Stimulated activated CD4-positive, alpha-beta T cell treated with anti-CD3 and anti-CD28 coated beads, Interleukin-1b, Interleukin-23, amount 100 ng/mL, for 48 hours (primary cell): ENCODE data around the gene SRPK3.

ENCODE experiments used
- DNase-seq: peaks from one replicate; pipeline ENCODE4 v3.0.0-alpha.2; 2020

SRPK3 gene

DNA sequence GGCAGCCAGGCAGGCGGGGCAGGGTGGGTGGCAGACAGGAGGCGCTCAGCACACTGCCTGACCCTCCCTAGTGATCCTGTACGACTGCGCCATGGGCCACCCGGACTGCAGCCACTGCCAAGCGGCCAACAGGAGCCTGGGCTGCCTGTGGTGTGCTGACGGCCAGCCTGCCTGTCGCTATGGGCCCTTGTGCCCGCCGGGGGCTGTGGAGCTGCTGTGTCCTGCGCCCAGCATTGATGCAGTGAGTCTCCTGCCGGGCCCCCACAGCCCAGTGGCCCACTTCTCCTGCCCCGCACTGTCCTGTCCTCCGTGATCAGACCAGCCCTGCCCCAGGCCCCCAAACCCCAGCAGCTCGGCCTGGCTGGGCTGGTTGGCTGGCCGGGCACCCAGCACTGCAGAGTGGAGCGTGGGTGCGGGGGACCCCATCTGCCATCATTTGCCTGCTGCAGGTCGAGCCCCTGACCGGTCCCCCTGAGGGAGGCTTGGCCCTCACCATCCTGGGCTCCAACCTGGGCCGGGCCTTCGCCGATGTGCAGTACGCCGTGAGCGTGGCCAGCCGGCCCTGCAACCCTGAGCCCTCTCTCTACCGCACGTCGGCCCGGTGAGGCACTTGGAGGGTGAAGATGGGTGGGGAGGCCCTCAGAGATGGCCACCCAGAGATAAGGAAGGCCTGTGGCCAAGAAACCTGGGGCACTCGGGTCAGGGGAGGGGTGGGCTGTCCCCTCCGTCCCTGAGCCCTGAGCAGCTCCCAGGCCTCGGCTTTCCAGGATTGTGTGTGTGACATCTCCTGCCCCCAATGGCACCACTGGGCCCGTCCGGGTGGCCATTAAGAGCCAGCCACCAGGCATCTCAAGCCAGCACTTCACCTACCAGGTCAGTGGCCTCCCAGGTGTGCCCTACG lies 9.2 kb upstream of the SRPK3 start:
- DNase-seq = no peak

GRCh38 chrX:153772316-153773217 lies 8.3 kb upstream of the SRPK3 start:
- no peak for DNase-seq

DNA sequence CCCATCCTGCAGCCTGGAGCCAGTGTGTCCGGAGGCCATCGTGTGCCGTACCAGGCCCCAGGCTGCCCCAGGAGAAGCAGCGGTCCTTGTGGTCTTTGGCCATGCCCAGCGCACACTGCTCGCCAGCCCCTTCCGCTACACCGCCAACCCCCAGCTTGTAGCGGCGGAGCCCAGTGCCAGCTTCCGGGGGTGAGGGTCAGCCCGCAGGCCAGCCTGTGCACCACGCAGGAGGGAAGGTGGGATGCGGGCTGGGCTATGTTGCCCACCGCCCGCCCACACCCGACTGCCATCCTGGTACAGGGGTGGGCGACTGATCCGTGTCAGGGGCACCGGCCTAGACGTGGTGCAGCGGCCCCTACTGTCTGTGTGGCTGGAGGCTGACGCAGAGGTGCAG lies 7.6 kb upstream of the SRPK3 start:
- no peak for DNase-seq

DNA sequence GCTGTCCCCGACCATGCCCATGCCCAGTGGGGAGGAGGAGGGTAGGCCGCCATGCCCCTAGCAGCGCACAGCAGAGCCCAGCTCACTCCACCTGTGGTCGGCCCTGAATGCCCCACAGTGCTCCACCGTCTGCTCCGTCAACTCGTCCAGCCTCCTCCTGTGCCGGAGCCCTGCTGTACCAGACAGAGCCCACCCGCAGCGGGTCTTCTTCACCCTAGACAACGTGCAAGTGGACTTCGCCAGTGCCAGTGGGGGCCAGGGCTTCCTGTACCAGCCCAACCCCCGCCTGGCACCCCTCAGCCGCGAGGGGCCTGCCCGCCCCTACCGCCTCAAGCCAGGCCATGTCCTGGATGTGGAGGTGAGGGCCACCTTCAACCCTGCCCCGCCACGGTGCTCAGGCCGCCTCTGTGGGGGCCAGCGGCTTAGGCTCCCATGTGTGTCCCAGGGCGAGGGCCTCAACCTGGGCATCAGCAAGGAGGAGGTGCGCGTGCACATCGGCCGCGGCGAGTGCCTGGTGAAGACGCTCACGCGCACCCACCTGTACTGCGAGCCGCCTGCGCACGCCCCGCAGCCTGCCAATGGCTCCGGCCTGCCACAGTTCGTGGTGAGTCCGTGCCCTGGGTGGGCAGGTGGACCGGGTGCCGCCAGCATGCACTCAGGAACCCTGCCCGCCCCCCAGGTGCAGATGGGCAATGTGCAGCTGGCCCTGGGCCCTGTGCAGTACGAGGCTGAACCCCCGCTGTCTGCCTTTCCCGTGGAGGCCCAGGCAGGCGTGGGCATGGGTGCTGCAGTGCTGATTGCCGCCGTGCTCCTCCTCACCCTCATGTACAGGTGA lies 6.9 kb upstream of the SRPK3 start:
- no peak for DNase-seq

GRCh38 chrX:153774576-153775292 lies 6.1 kb upstream of the SRPK3 start:
- no peak for DNase-seq

DNA sequence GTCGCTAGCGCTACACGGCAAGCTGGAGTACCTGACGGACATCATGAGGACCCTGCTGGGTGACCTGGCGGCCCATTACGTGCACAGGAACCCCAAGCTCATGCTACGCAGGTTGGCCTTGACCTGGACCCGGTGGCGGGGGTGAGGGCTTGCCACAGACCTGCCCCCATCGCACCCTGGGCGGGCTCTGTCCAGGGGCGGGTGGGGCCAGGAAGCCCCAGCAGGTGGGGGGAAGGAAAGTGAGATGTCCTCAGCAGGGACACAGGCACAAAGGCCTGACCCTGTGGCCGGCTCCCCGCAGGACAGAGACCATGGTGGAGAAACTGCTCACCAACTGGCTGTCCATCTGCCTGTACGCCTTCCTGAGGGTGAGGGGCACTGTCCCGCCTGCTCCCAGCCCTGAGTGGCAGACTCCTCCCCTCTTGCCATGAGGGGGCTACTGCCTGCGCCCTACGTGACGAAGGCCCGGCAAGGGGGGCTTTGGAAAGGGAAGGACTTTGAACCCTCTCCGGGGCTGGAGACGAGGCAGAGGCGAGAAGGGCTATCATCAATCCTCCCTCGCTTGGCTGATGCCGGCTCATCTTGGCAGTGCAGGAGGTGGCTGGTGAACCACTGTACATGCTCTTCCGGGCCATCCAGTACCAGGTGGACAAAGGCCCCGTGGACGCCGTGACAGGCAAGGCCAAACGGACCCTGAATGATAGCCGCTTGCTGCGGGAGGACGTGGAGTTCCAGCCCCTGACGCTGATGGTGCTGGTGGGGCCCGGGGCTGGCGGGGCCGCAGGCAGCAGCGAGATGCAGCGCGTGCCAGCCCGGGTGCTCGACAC lies 5.3 kb upstream of the SRPK3 start:
- no peak for DNase-seq

DNA sequence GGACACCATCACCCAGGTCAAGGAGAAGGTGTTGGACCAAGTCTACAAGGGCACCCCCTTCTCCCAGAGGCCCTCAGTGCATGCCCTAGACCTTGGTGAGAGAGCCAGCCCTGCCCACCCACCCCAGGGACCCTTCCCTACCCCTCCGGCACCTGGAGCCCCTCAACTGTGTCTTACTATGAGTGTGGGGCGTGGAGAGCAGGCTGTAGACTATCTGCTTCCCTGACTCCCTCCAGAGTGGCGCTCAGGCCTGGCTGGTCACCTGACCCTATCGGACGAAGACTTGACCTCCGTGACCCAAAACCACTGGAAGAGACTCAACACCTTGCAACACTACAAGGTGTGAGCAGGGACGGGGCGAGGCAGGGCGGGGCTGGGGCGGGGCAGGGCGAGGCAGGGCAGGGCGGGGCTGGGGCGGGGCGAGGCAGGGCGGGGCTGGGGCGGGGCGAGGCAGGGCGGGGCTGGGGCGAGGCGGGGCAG lies 4.7 kb upstream of the SRPK3 start:
- no peak for DNase-seq

DNA sequence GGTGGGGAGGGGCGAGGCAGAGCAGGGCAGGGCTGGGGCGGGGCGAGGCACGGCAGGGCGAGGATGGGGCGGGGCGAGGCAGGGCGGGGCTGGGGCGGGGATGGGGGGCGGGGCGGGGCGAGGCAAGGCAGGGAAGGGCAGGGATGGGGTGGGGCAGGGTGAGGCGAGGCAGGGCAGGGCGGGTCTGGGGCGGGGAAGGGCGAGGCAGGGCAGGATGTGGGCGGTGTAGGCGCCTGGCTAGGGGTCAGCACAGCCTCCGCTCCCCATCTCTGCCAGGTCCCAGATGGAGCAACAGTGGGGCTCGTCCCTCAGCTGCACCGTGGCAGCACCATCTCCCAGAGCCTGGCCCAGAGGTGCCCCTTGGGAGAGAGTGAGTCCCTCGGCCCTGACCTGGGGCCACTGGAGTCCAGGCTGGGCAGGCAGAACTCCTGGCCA lies 4.2 kb upstream of the SRPK3 start:
- no peak for DNase-seq

- DNase-seq = no peak
Measured at GRCh38 chrX:153777261-153778090, 3.4 kb upstream of the SRPK3 start.

DNA sequence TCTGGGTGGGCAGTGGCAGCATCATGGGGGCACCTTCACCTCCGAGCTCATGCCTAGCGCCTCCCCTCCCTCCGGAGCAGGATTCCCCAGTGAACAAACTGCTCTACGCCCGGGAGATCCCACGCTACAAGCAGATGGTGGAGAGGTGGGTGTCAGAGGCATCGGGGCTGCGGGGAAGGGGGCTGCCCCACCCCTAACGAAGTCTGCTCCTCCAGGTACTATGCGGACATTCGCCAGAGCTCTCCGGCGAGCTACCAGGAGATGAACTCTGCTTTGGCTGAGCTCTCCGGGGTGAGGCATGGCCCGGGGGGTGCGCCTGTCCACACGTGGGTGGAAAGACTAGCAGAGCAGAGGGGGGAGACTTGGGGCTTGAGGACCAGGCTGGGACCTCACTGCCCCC lies 2.7 kb upstream of the SRPK3 start:
- DNase-seq = no peak

GRCh38 chrX:153778684-153779101 lies 2.1 kb upstream of the SRPK3 start:
- no peak for DNase-seq

- DNase-seq = no peak
Measured at GRCh38 chrX:153779891-153780677, 757 bp upstream of the SRPK3 start.

DNA sequence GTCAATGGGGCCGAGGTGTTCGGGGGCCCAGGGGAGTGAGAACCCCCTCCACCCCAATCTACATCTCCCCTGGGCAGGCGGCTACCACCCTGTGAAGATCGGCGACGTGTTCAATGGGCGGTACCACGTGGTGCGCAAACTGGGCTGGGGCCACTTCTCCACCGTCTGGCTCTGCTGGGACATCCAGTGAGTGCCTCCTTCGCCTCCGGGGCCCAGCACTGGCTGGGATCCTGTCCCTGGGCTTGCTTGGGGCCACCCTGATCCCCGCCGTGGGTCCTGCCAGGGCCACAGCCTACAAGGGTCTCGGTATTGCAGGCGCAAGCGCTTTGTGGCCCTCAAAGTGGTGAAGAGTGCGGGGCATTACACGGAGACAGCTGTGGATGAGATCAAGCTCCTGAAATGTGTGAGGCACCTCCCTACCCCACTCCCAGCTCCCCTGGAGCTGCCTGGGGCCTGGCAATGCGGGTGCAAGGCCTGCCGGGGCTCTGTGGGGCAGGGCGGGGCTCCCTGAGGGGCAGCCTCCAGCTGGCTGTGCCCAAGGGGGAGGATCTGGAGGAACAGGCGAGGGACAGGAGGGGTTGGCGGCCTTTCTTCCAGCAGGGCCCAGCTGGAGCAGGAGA lies 697 bp downstream of the SRPK3 start:
- no peak for DNase-seq

DNA sequence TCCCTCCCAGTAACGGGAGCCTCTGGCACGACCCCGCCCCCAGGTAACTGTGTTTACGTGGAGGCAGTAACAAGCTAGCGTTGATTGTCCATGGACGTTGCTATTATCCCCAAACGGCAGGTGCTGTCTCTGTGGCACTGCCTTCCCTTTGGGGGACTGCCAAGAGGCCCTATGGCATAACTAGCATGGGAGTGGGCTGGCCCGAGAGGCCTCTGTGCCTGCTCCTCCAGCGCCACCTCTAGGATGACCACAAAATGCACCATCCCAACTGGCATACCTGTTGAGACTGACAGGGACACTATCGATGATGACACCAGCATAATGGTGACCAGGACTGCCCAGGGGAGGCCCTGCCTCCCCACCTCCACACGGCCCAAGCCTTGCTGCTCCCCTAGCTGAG lies 1.5 kb downstream of the SRPK3 start:
- DNase-seq = no peak

DNA sequence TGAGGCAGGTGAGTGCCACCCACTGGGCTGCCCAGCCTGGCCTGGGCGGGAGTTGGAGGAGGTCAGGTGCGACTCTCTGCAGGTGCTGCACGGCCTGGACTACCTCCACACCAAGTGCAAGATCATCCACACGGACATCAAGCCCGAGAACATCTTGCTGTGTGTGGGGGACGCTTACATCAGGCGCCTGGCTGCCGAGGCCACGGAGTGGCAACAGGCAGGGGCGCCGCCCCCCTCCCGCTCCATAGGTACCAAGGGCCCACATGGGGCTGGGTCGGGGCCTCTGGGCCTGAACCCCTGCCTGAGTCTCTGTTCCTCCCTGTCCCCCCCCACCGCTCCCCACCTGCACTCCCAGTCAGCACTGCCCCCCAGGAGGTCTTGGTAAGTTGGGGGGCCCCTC lies 2.0 kb downstream of the SRPK3 start:
- no peak for DNase-seq

- DNase-seq = no peak
Measured at GRCh38 chrX:153783378-153784013, 2.7 kb downstream of the SRPK3 start.

GRCh38 chrX:153784325-153784967 lies 3.6 kb downstream of the SRPK3 start:
- DNase-seq = no peak

DNA sequence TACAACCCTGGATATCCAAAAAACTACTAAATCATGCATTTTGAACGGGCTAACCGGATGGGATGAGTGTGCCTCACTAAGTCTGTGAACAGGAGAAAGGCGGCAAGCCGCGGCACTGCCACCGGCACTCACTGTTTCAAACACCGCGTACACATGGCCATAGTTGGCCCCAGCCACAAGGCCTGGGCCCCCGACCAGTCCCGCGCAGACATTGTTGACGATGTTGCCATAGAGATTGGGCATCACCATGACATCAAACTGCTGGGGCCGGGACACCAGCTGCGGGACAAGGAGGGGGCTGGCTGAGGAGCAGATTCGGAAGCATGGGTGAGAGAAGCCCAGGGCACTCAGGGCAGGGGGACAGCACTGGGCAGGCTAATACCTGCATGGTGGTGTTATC lies 5.8 kb downstream of the SRPK3 start:
- DNase-seq = no peak
